HEK293 (cell line): ENCODE results near the gene WNK4.
A peak's percentile ranks its signal among the peaks of the same experiment; 100 is the strongest.

Source experiments
- KLF1 ChIP-seq: fragments of 450-650 bp; formaldehyde crosslinking; IDR thresholded peaks from 2 replicates; pipeline ENCODE4 v1.5.1; 2016; ENCODE audit warnings: missing biosample characterization, missing genetic modification characterization
- ZBTB20 ChIP-seq: fragments of 450-650 bp; formaldehyde crosslinking; IDR thresholded peaks from 2 replicates; pipeline ENCODE4 v1.5.1; 2016; ENCODE audit warnings: missing biosample characterization, missing genetic modification characterization
- ZNF146 ChIP-seq: fragments of 450-650 bp; formaldehyde crosslinking; IDR thresholded peaks from 2 replicates; pipeline ENCODE4 v1.5.1; 2016; ENCODE audit warnings: missing biosample characterization, missing genetic modification characterization
- ZNF221 ChIP-seq: fragments of 450-650 bp; formaldehyde crosslinking; IDR thresholded peaks from 2 replicates; pipeline ENCODE4 v1.5.1; 2017; ENCODE audit warnings: missing biosample characterization, missing genetic modification characterization, borderline replicate concordance
- ZNF37A ChIP-seq: fragments of 450-650 bp; IDR thresholded peaks from 2 replicates; pipeline ENCODE4 v1.5.1; 2018; ENCODE audit warnings: missing biosample characterization, missing genetic modification characterization
- ZNF423 ChIP-seq: fragments of 450-650 bp; formaldehyde crosslinking; IDR thresholded peaks from 2 replicates; pipeline ENCODE4 v1.5.1; 2016; ENCODE audit warnings: missing biosample characterization, missing genetic modification characterization
- ZNF529 ChIP-seq: fragments of 450-650 bp; formaldehyde crosslinking; IDR thresholded peaks from 2 replicates; pipeline ENCODE4 v1.5.1; 2017; ENCODE audit warnings: missing genetic modification characterization, missing biosample characterization; ENCODE audit not compliant: insufficient replicate concordance
- TF ChIP-seq, protein P1 (sequence below): fragments of 450-650 bp; formaldehyde crosslinking; IDR thresholded peaks from 2 replicates; pipeline ENCODE4 v1.5.1; 2016; ENCODE audit warnings: missing biosample characterization, missing genetic modification characterization

DNA sequence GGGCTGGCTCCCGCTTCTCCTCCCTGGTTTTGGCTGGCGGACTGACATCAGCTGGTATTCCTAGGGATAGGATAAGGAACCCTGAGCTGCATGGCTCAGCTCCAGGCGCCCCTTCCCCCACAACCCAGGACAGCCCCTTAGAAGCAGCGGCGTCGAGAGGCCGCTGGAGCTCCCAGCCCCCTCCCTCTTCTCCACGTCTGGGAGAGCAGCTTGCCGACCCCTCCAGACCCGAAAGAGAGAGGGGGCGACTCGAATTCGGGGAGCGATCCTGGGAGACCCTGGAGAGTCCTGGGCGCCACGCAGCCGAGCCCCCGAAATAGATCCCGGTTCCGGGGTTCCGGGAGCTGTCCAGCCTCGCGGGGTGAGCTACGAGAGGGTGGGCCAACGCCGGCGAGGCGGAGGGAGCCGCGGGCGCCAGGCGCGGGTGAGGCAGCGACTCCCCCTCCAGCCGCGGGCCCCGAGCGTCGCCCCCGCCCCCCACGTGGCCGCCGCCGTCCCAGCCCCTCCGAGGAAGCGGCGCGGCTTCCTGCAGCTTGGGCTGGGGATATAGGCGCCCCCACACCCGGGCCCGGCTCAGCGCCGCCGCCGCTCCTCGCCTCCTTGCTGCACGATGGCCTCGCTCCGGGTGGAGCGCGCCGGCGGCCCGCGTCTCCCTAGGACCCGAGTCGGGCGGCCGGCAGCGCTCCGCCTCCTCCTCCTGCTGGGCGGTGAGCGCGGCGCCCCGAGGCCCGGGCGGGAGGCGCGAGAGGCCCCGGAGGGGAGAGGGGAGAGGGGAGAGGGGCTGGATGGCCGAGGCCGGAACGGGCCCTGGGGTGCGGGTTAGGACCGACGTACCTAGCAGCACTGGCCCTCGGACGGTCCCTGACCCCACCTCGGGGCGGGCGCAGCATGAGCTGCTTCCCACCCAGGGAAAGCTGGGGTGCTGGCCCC is 19.5 kb upstream of the WNK4 start, which contains the start of gene RAMP2:
- TF ChIP-seq ZNF146 (tag by site-specific recombination) = no peak
- TF ChIP-seq ZNF529 (tag by site-specific recombination) = no peak
- peak; percentile 75 for TF ChIP-seq ZBTB20 (tag by site-specific recombination)
- no peak for TF ChIP-seq ZNF37A (tag by site-specific recombination)
- no peak for TF ChIP-seq ZNF221
- no peak for TF ChIP-seq KLF1 (tag by site-specific recombination)
- TF ChIP-seq ZNF423 (tag by site-specific recombination) = peak; percentile 68; the same call in 1 of the 2 replicates
- TF ChIP-seq, protein P1, sequence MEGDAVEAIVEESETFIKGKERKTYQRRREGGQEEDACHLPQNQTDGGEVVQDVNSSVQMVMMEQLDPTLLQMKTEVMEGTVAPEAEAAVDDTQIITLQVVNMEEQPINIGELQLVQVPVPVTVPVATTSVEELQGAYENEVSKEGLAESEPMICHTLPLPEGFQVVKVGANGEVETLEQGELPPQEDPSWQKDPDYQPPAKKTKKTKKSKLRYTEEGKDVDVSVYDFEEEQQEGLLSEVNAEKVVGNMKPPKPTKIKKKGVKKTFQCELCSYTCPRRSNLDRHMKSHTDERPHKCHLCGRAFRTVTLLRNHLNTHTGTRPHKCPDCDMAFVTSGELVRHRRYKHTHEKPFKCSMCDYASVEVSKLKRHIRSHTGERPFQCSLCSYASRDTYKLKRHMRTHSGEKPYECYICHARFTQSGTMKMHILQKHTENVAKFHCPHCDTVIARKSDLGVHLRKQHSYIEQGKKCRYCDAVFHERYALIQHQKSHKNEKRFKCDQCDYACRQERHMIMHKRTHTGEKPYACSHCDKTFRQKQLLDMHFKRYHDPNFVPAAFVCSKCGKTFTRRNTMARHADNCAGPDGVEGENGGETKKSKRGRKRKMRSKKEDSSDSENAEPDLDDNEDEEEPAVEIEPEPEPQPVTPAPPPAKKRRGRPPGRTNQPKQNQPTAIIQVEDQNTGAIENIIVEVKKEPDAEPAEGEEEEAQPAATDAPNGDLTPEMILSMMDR (tag by site-specific recombination) = no peak
